GM06990 (cell line): ENCODE measurements around the gene CD2AP.

Experiments used
- DNase-seq: peaks from one replicate; pipeline ENCODE4 v3.0.0-alpha.2; 2011; ENCODE audit not compliant: insufficient read length; ENCODE audit errors: extremely low read depth
- H3K27me3 ChIP-seq: replicated peaks from 2 replicates; pipeline ENCODE4 v1.6.0; 2011; ENCODE audit warnings: low read length; ENCODE audit not compliant: control insufficient read depth, insufficient read depth
- H3K36me3 ChIP-seq: 2 replicates; pipeline ENCODE4 v1.5.1; 2011; ENCODE audit warnings: low read length; ENCODE audit not compliant: control insufficient read depth, insufficient read depth
- H3K4me3 ChIP-seq: replicated peaks from 2 replicates; pipeline ENCODE4 v1.5.1; 2011; ENCODE audit warnings: low read depth, mild to moderate bottlenecking, control low read depth, low read length
- CTCF ChIP-seq: IDR thresholded peaks from 2 replicates; pipeline ENCODE4 v1.5.1; 2011; ENCODE audit warnings: low read length, control low read depth, mild to moderate bottlenecking, inconsistent platforms; ENCODE audit not compliant: insufficient read depth, poor library complexity, severe bottlenecking

Gene CD2AP

GRCh38 chr6:47495207-47495606, 17.6 kb downstream of the CD2AP start:
- H3K27me3 ChIP-seq = no peaks in the 10 kb centered on the region
- no peak overlapping the region for H3K4me3 ChIP-seq
- TF ChIP-seq CTCF = no peak
- H3K36me3 ChIP-seq = no peaks in the 10 kb centered on the region
- no peak for DNase-seq

- TF ChIP-seq CTCF = no peak
- no peaks in the 10 kb centered on the region for H3K36me3 ChIP-seq
- no peak for DNase-seq
- no peaks in the 10 kb centered on the region for H3K27me3 ChIP-seq
- no peak overlapping the region for H3K4me3 ChIP-seq
Observed at GRCh38 chr6:47495954-47496545, 18.5 kb downstream of the CD2AP start.

- no peak for TF ChIP-seq CTCF
- no peak for DNase-seq
- no peak overlapping the region for H3K4me3 ChIP-seq
- H3K27me3 ChIP-seq = no peaks in the 10 kb centered on the region
- no peaks in the 10 kb centered on the region for H3K36me3 ChIP-seq
Observed at GRCh38 chr6:47496935-47497579, 19.5 kb downstream of the CD2AP start.

GRCh38 chr6:47502920-47503319, 25.3 kb downstream of the CD2AP start:
- no peak for DNase-seq
- Histone ChIP-seq H3K36me3 (no peaks in the 10 kb centered on the region; the same call in 1 of the 2 replicates), H3K27me3 (no peaks in the 10 kb centered on the region), H3K4me3 (no peak overlapping the region)
- TF ChIP-seq CTCF = no peak

GRCh38 chr6:47509937-47510336, 32.3 kb downstream of the CD2AP start:
- H3K36me3 ChIP-seq = no peaks in the 10 kb centered on the region; the same call in 1 of the 2 replicates
- H3K27me3 ChIP-seq = no peaks in the 10 kb centered on the region
- no peak for TF ChIP-seq CTCF
- DNase-seq = no peak
- no peak overlapping the region for H3K4me3 ChIP-seq

GRCh38 chr6:47512872-47513271, 35.3 kb downstream of the CD2AP start:
- no peak for TF ChIP-seq CTCF
- H3K36me3 ChIP-seq = no peaks in the 10 kb centered on the region; the same call in none of the 2 replicates
- H3K27me3 ChIP-seq = no peaks in the 10 kb centered on the region
- DNase-seq = no peak
- no peak overlapping the region for H3K4me3 ChIP-seq
